Breast epithelium (tissue), 4 donors: Measurements from ENCODE around the gene PDZD2. TPM values are rescaled to one million over a fixed set of nuclear protein-coding genes. Genes with fewer than 3 reads are reported as not detected.

Source experiments
- DNase-seq, 2 donors: peaks; one replicate each; pipeline ENCODE4 v3.0.0-alpha.2; 2019; ENCODE audit warnings: low spot score in 2 of 2
- H3K27ac ChIP-seq, 2 donors: fragments of 200-600 bp; sonication (generic) in 1 of 2; one replicate each; pipeline ENCODE4 v1.5.1; 2016 to 2019; ENCODE audit warnings: mild to moderate bottlenecking in 1 of 2
- H3K27me3 ChIP-seq, 2 donors: fragments of 200-600 bp; sonication (generic) in 1 of 2; one replicate each; pipeline versions ENCODE4 v1.5.1 to v1.6.0; 2017 to 2019; ENCODE audit warnings: control low read depth in 1 of 2, mild to moderate bottlenecking in 1 of 2
- H3K36me3 ChIP-seq: fragments of 200-600 bp; one replicate; pipeline ENCODE4 v1.5.1; 2019
- H3K4me1 ChIP-seq, 2 donors: fragments of 200-600 bp; sonication (generic); one replicate each; pipeline ENCODE4 v1.5.1; 2016 to 2019; ENCODE audit warnings: control low read depth in 1 of 2
- H3K4me3 ChIP-seq, 3 donors: fragments of 200-600 bp; sonication (generic); 1 replicate in 2 of 3; 2 replicates in 1 of 3; pipeline ENCODE4 v1.5.1; 2016 to 2019; ENCODE audit warnings: mild to moderate bottlenecking in 3 of 3, moderate library complexity in 2 of 3
- H3K9me3 ChIP-seq, 2 donors: fragments of 200-600 bp; sonication (generic) in 1 of 2; one replicate each; pipeline ENCODE4 v1.5.1; 2016 to 2019; ENCODE audit warnings: control low read depth in 1 of 2
- POLR2A ChIP-seq: fragments of 450-650 bp; IDR thresholded peaks from one replicate; pipeline ENCODE4 v1.6.1; 2016; ENCODE audit warnings: antibody characterized with exemption, mild to moderate bottlenecking, moderate library complexity
- POLR2AphosphoS5 ChIP-seq, 3 donors: sonication (generic); formaldehyde crosslinking; IDR thresholded peaks; one replicate each; pipeline ENCODE4 v1.6.1; 2017; ENCODE audit warnings: antibody characterized with exemption in 3 of 3
- intact Hi-C: fragments of 100-400 bp; cut with DNase I; formaldehyde crosslinking; loops from one replicate; pipeline ENCODE4 v1.15.1; 2023; ENCODE audit warnings: low total_unique reads
- total RNA-seq, 3 donors: library from RNA; depleted of rRNA; stranded (reverse); fragments of >200 nt; gene quantifications; one replicate each; pipeline ENCODE4 v1.1.0, GENCODE V29; 2016
- TF ChIP-seq, protein P1 (sequence below), 3 donors: fragments of 450-650 bp; IDR thresholded peaks; one replicate each; pipeline ENCODE4 v1.5.1; 2016 to 2017; ENCODE audit warnings: antibody characterized with exemption in 3 of 3, mild to moderate bottlenecking in 3 of 3, moderate library complexity in 3 of 3

Gene PDZD2
- total RNA-seq, 3 donors from 2014 or later = 16.8 to 23.3 (median 17.7) TPM

DNA sequence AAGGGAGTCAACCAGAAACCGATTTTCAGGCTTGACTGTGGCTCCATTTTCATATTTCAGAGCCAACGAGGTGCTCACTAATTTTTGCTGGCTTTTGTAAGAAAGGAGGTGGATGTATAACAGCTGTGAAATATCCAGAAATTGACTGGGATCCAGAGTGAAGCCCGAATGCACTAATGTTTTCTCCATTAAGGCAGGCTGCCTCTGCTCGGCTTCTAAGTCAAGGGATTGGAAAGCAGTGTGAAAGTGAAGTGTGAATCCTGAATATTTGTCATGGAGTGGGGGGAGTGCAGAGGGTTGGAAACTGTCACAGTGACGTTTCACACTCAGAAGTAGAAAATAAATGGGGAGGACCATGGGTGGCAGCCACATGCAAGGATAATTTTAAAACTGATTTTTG, 297.8 kb downstream of the PDZD2 start:
- H3K27ac ChIP-seq = peak overlapping the region; percentile 68 to 74
- no peaks in the 10 kb centered on the region for H3K9me3 ChIP-seq
- no peak for DNase-seq
- H3K36me3 ChIP-seq = no peaks in the 10 kb centered on the region
- TF ChIP-seq POLR2AphosphoS5 (IDR thresholded peaks at IDR 0.05) (no peak), POLR2A (no peak)
- TF ChIP-seq, protein P1, sequence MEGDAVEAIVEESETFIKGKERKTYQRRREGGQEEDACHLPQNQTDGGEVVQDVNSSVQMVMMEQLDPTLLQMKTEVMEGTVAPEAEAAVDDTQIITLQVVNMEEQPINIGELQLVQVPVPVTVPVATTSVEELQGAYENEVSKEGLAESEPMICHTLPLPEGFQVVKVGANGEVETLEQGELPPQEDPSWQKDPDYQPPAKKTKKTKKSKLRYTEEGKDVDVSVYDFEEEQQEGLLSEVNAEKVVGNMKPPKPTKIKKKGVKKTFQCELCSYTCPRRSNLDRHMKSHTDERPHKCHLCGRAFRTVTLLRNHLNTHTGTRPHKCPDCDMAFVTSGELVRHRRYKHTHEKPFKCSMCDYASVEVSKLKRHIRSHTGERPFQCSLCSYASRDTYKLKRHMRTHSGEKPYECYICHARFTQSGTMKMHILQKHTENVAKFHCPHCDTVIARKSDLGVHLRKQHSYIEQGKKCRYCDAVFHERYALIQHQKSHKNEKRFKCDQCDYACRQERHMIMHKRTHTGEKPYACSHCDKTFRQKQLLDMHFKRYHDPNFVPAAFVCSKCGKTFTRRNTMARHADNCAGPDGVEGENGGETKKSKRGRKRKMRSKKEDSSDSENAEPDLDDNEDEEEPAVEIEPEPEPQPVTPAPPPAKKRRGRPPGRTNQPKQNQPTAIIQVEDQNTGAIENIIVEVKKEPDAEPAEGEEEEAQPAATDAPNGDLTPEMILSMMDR (IDR thresholded peaks at IDR 0.05) = no peak
- no peaks in the 10 kb centered on the region for H3K27me3 ChIP-seq
- intact Hi-C loops = no loop called here
- H3K4me3 ChIP-seq = peak overlapping the region in 2 of 3 donors; percentile 34 to 57
- no peaks in the 10 kb centered on the region for H3K4me1 ChIP-seq

DNA sequence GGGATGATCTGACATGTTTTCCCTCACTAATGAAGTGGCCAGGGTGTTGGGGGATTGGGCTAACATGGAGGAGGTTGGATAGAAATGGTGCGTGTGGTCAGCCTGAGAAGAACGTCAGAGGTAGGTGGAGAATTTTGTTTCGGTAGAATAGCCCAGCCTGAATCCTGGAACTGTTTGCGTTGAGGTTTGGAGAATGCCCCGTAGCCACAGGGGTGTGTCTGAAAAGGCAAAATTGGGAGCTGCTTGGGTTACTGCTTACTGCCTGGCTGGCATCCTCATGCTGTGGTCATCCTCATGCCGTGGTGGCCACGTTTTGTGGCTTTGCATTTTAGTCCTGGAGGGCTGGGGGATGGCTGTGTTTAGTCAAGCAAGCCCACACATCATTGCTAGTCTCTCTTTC, 298.3 kb downstream of the PDZD2 start:
- H3K36me3 ChIP-seq = no peaks in the 10 kb centered on the region
- DNase-seq = no peak
- H3K4me3 ChIP-seq = peak overlapping the region in 2 of 3 donors; percentile 34 to 57
- H3K9me3 ChIP-seq = no peaks in the 10 kb centered on the region
- intact Hi-C loops = no loop called here
- TF ChIP-seq POLR2A (no peak), POLR2AphosphoS5 (IDR thresholded peaks at IDR 0.05) (no peak)
- TF ChIP-seq, protein P1 (IDR thresholded peaks at IDR 0.05) = no peak
- no peaks in the 10 kb centered on the region for H3K27me3 ChIP-seq
- peak overlapping the region; percentile 68 to 74 for H3K27ac ChIP-seq
- no peaks in the 10 kb centered on the region for H3K4me1 ChIP-seq

DNA sequence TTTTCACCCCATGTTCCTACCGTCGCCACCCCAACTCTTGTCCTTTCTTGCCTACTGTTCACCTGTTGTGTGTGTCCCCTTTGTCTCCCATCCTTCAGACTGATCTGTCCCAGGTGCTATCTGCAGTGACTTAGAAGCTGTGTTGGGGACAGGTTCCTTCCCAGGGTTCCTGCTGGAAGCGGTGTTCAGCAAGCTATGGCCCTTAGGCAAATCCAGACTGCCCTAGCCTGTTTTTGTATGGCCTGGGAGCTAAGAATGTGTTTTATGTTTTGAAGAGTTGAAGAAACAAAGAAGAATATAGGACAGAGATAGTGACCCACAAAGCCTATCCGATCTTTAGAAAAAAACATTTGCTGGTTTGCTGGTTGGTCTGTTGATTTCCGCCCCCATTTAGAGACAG, 298.8 kb downstream of the PDZD2 start:
- intact Hi-C loops = no loop called here
- Histone ChIP-seq H3K27ac (peak overlapping the region; percentile 68 to 74), H3K9me3 (no peaks in the 10 kb centered on the region), H3K4me3 (peak overlapping the region in 2 of 3 donors; percentile 34 to 57), H3K4me1 (no peaks in the 10 kb centered on the region), H3K27me3 (no peaks in the 10 kb centered on the region), H3K36me3 (no peaks in the 10 kb centered on the region)
- TF ChIP-seq, protein P1 (IDR thresholded peaks at IDR 0.05) = no peak
- DNase-seq = no peak

DNA sequence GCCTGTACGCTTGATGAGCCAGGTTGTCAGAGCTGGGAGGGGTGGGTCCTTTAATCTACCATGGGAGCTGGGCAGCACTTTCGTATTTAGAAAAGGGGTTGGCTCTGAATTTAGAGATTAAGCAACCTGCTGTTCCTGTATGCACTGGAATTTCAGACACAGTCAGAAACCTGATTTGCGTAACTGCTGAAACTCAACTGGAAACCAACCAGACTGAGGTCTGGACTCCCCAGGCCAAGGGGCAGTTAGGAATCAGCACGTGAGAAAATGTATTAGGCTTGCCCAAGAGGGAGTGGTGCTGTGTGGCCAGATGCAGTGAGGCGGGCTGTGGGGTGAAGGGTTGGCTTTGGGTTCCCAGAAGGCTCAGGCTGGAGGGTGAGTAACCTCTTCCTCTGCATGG, 300.2 kb downstream of the PDZD2 start:
- no peaks in the 10 kb centered on the region for H3K9me3 ChIP-seq
- TF ChIP-seq, protein P1 (IDR thresholded peaks at IDR 0.05) = no peak
- TF ChIP-seq POLR2AphosphoS5 (IDR thresholded peaks at IDR 0.05) = no peak
- no peak for TF ChIP-seq POLR2A
- no peak overlapping the region for H3K4me3 ChIP-seq
- H3K27ac ChIP-seq = no peak overlapping the region
- H3K4me1 ChIP-seq = no peaks in the 10 kb centered on the region
- DNase-seq = no peak
- H3K27me3 ChIP-seq = no peaks in the 10 kb centered on the region
- intact Hi-C loops = no loop called here
- H3K36me3 ChIP-seq = no peaks in the 10 kb centered on the region

DNA sequence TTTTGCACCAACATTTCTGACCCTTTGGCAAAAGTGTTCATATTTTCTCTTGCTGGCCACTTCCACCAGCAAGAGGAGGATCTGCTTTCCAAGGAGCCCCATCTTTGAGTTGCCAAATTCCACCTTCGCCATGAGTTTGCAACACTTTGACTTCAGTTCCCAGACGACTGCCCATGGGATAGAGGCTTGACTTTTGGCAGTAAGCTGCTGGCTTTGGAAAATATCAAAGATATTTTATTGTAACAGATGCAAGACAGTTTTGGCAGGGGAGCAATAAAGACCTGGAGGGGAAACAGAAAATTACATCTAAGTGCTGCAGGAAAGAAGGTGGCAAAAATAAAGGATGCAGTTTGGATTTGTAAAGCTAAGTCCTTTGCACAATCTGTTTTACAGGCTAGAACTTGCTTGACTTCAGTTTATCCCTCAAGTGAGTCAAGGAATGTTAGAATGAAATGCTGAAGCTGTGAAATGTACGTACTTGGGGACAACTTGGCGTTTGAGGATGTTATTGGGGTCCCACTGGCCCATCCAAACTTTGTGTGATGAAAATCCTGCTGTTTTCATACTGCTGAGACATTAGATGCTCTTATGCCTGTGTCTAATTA, 302.3 kb downstream of the PDZD2 start:
- Histone ChIP-seq H3K27ac (peak overlapping the region; percentile 37 to 64), H3K4me1 (no peaks in the 10 kb centered on the region), H3K4me3 (no peak overlapping the region), H3K36me3 (no peaks in the 10 kb centered on the region), H3K27me3 (no peaks in the 10 kb centered on the region), H3K9me3 (no peaks in the 10 kb centered on the region)
- intact Hi-C loops = no loop called here
- no peak for DNase-seq
- TF ChIP-seq, protein P1 (IDR thresholded peaks at IDR 0.05) = no peak
- TF ChIP-seq POLR2AphosphoS5 (IDR thresholded peaks at IDR 0.05) (no peak), POLR2A (no peak)
